K562 (cell line): Measurements from ENCODE around the gene ZDHHC12. TPM values are rescaled to one million over a fixed set of nuclear protein-coding genes. Genes with fewer than 3 reads are reported as not detected.

Experiments used
- ATAC-seq: fragments of 200-7000 bp; cut with Tn5 transposase; 3 replicates; pipeline ENCODE4 v1.9.1; 2020; ENCODE audit warnings: moderate library complexity
- BruUV-seq: library from RNA; stranded (reverse); fragments of 400-500 nt; replicated peaks from 2 replicates; lab custom pipeline; 2021; lab: Mats Ljungman, UMichigan
- CTCF ChIA-PET: fragments of 300-600 bp; formaldehyde crosslinking; extraction: SDS; loops from one replicate; lab custom pipeline; 2021; ENCODE audit warnings: low intra/inter-chr PET ratio; lab: Yijun Ruan, JAX
- POLR2A ChIA-PET: fragments of 300-600, 350-650 bp; sonication (Branson Sonifier 250); formaldehyde crosslinking; extraction: SDS; loops from one replicate; lab custom pipeline; 2021; ENCODE audit warnings: antibody characterized with exemption, inconsistent platforms; lab: Yijun Ruan, JAX
- DNase-seq, 4 experiments: peaks; one replicate each; pipeline versions ENCODE4 v3.0.0 to v3.0.0-alpha.2; 2011 to 2018; ENCODE audit warnings: low spot score in 3 of 4, mixed read lengths in 3 of 4; ENCODE audit errors: extremely low read depth in 1 of 4
- FAIRE-seq: peaks from 2 replicates; lab custom pipeline; 2011; peaks lifted over from hg19 to GRCh38; lab: Jason Lieb, UNC
- H2AFZ ChIP-seq: 2 replicates; pipeline ENCODE4 v1.6.0; 2011; ENCODE audit warnings: low read depth, low read length, control low read depth, inconsistent platforms
- H3K27ac ChIP-seq: fragments of 200-600 bp; 3 replicates; pipeline ENCODE4 v1.8.0; 2011; ENCODE audit warnings: low read depth, mild to moderate bottlenecking, control low read depth, inconsistent platforms, low read length, moderate library complexity, mixed read lengths; ENCODE audit errors: extremely low read depth
- H3K27me3 ChIP-seq, 2 experiments: fragments of 300-600 bp in 1 of 2; 2 replicates in 1 of 2; 3 replicates in 1 of 2; pipeline versions ENCODE4 v1.6.0 to v1.8.0; 2011; ENCODE audit warnings: inconsistent platforms in 2 of 2, low read length in 2 of 2, mild to moderate bottlenecking in 1 of 2, mixed read lengths in 1 of 2, moderate library complexity in 1 of 2; ENCODE audit not compliant: control insufficient read depth in 2 of 2, insufficient read depth in 2 of 2
- H3K36me3 ChIP-seq: fragments of 300-600 bp; 3 replicates; pipeline ENCODE4 v1.8.0; 2011; ENCODE audit warnings: mild to moderate bottlenecking, low read length, inconsistent platforms; ENCODE audit not compliant: control insufficient read depth, insufficient read depth
- H3K4me1 ChIP-seq, 2 experiments: fragments of 200-600 bp in 1 of 2; replicated peaks in 1 of 2; 2 replicates in 1 of 2; 3 replicates in 1 of 2; pipeline versions ENCODE4 v1.5.1 to v1.8.0; 2011; ENCODE audit warnings: inconsistent platforms in 2 of 2, low read length in 2 of 2, mild to moderate bottlenecking in 1 of 2, mixed read lengths in 1 of 2, moderate library complexity in 1 of 2; ENCODE audit not compliant: control insufficient read depth in 2 of 2, insufficient read depth in 2 of 2
- H3K4me2 ChIP-seq: 2 replicates; pipeline ENCODE4 v1.6.1; 2011; ENCODE audit warnings: low read length, control low read depth, inconsistent platforms, mixed read lengths; ENCODE audit not compliant: insufficient read depth
- H3K4me3 ChIP-seq: fragments of 200-600 bp; sonication (generic), shearing (Covaris generic); 2 replicates; pipeline ENCODE4 v1.5.1; 2016; ENCODE audit warnings: control low read depth, inconsistent platforms
- H3K79me2 ChIP-seq: fragments of 200-600 bp; 3 replicates; pipeline ENCODE4 v1.8.0; 2011; ENCODE audit warnings: low read length, inconsistent platforms; ENCODE audit not compliant: control insufficient read depth, insufficient read depth
- H3K9ac ChIP-seq, 2 experiments: 2 replicates each; pipeline versions ENCODE4 v1.6.0 to v1.6.1; 2011; ENCODE audit warnings: low read depth in 2 of 2, low read length in 2 of 2, control low read depth in 1 of 2, inconsistent platforms in 1 of 2, mild to moderate bottlenecking in 1 of 2, mixed read lengths in 1 of 2; ENCODE audit not compliant: insufficient read depth in 1 of 2
- H3K9me1 ChIP-seq: one replicate; pipeline ENCODE4 v1.6.0; 2011; ENCODE audit warnings: inconsistent platforms, mild to moderate bottlenecking, low read length, moderate library complexity; ENCODE audit not compliant: control insufficient read depth, insufficient read depth
- H3K9me3 ChIP-seq: replicated peaks from 2 replicates; pipeline ENCODE4 v1.5.1; 2011; ENCODE audit warnings: low read depth, low read length, inconsistent platforms; ENCODE audit not compliant: control insufficient read depth, insufficient read depth
- H4K20me1 ChIP-seq: replicated peaks from 2 replicates; pipeline ENCODE4 v1.6.1; 2011; ENCODE audit warnings: low read length, inconsistent platforms, mixed read lengths; ENCODE audit not compliant: control insufficient read depth, insufficient read depth
- CBFA2T3 ChIP-seq: fragments of 450-650 bp; IDR thresholded peaks from 2 replicates; pipeline ENCODE4 v1.6.1; 2017
- CHD2 ChIP-seq: IDR thresholded peaks from 2 replicates; pipeline ENCODE4 v1.6.1; 2011; ENCODE audit warnings: low read depth, low read length
- CREB5 ChIP-seq: fragments of 250-450 bp; sonication (Bioruptor Pico); IDR thresholded peaks from 2 replicates; pipeline ENCODE4 v1.5.0; 2020; ENCODE audit warnings: mild to moderate bottlenecking
- CXXC5 ChIP-seq: fragments of 250-450 bp; sonication (Bioruptor Pico); IDR thresholded peaks from 2 replicates; pipeline ENCODE4 v1.8.0; 2022; ENCODE audit warnings: inconsistent platforms, mild to moderate bottlenecking, moderate library complexity
- ELF1 ChIP-seq: fragments of 200-800 bp; sonication (Bioruptor generic); IDR thresholded peaks from 2 replicates; pipeline ENCODE4 v1.6.1; 2016; ENCODE audit warnings: missing genetic modification characterization, missing compliant biosample characterization
- ETV1 ChIP-seq: fragments of 450-650 bp; conservative IDR thresholded peaks from 2 replicates; pipeline ENCODE4 v1.6.1; 2016; ENCODE audit warnings: missing genetic modification characterization, control low read depth, low read depth, missing compliant biosample characterization
- GTF2A2 ChIP-seq: IDR thresholded peaks from 2 replicates; pipeline ENCODE4 v1.6.1; 2016; ENCODE audit warnings: mild to moderate bottlenecking, missing genetic modification characterization, missing compliant biosample characterization
- MCM7 ChIP-seq, 2 experiments: fragments of 450-650 bp; IDR thresholded peaks; 2 replicates each; pipeline ENCODE4 v1.6.1; 2016 to 2018
- STAG1 ChIP-seq: sonication (generic); formaldehyde crosslinking; IDR thresholded peaks from 2 replicates; pipeline ENCODE4 v1.5.0; 2020; ENCODE audit warnings: missing genetic modification reagents, borderline replicate concordance
- TAF7 ChIP-seq: fragments of 450-650 bp; IDR thresholded peaks from 2 replicates; pipeline ENCODE4 v1.6.1; 2016; ENCODE audit warnings: missing genetic modification characterization, missing compliant biosample characterization
- TCF15 ChIP-seq: fragments of 250-450 bp; sonication (Bioruptor Pico); IDR thresholded peaks from 2 replicates; pipeline ENCODE4 v1.8.0; 2022; ENCODE audit warnings: moderate library complexity, mild to moderate bottlenecking, inconsistent platforms
- TCF3 ChIP-seq: sonication (generic); formaldehyde crosslinking; IDR thresholded peaks from 2 replicates; pipeline ENCODE4 v1.4.0; 2020; ENCODE audit warnings: mild to moderate bottlenecking, missing genetic modification reagents
- WHSC1 ChIP-seq: IDR thresholded peaks from one replicate; pipeline ENCODE4 v1.6.1; 2012; ENCODE audit warnings: low read length, control low read depth, inconsistent platforms
- ZFX ChIP-seq: sonication (generic); formaldehyde crosslinking; IDR thresholded peaks from 2 replicates; pipeline ENCODE4 v1.8.0; 2022; ENCODE audit warnings: mild to moderate bottlenecking, missing genetic modification reagents, moderate library complexity
- ZNF175 ChIP-seq: fragments of 200-800 bp; sonication (Bioruptor generic); IDR thresholded peaks from 2 replicates; pipeline ENCODE4 v1.6.1; 2016; ENCODE audit warnings: low read depth, mild to moderate bottlenecking, missing genetic modification characterization, missing compliant biosample characterization
- ZNF224 ChIP-seq: sonication (generic); formaldehyde crosslinking; IDR thresholded peaks from 2 replicates; pipeline ENCODE4 v1.8.0; 2022; ENCODE audit warnings: mild to moderate bottlenecking, missing genetic modification reagents
- ZNF695 ChIP-seq: fragments of 450-650 bp; formaldehyde crosslinking; IDR thresholded peaks from 2 replicates; pipeline ENCODE4 v1.4.0; 2020; ENCODE audit warnings: mild to moderate bottlenecking, moderate library complexity
- WGBS: fragments of 100-300 bp; shearing (Covaris generic); methylation state at CpG from one replicate; pipeline ENCODE4 v1.1.6; 2016; ENCODE audit warnings: low coverage, mixed read lengths; ENCODE audit not compliant: insufficient coverage; ENCODE audit errors: missing lambda C conversion rate; 5-methylcytosine and 5-hydroxymethylcytosine counted together
- in situ Hi-C: fragments of 300-500 bp; cut with MboI; formaldehyde crosslinking; loops from 4 replicates; pipeline ENCODE4 v1.15.0; 2018; ENCODE audit warnings: inconsistent platforms, mixed read lengths
- intact Hi-C: fragments of 100-400 bp; cut with micrococcal nuclease; formaldehyde crosslinking; loops from 2 replicates; pipeline ENCODE4 v1.14.2; 2022
- polyA plus RNA-seq, 8 experiments: library from polyadenylated mRNA; depleted of rRNA in 4 of 8; stranded (reverse) in 5 of 8; unstranded in 3 of 8; fragments of >200 nt; fragmentation: Nextera tagmentation in 2 of 8; fragmentation: Illumina TruSeq in 1 of 8; extraction: Ambion mirVana in 2 of 8; extraction: Trizol in 1 of 8; gene quantifications; 2 replicates each; pipeline versions ENCODE4 v1.2.1 to v1.2.3, GENCODE V29; 2011 to 2014; ENCODE audit warnings: inconsistent platforms in 1 of 8, missing spikeins in 1 of 8
- total RNA-seq, 7 experiments: library from RNA; depleted of rRNA in 6 of 7; stranded (reverse); fragments of >200 nt in 6 of 7; fragmentation: Illumina TruSeq in 2 of 7; extraction: Trizol in 2 of 7; gene quantifications; 2 replicates each; pipeline versions ENCODE4 v1.2.1 to v1.2.3, GENCODE V29; 2011 to 2021; ENCODE audit warnings: low replicate concordance in 1 of 7
- TF ChIP-seq, protein P1 (sequence below): sonication (generic); formaldehyde crosslinking; IDR thresholded peaks from 2 replicates; pipeline ENCODE4 v1.8.0; 2022; ENCODE audit warnings: missing genetic modification reagents, mild to moderate bottlenecking, borderline replicate concordance
- TF ChIP-seq, protein P2 (sequence below): sonication (generic); formaldehyde crosslinking; IDR thresholded peaks from 2 replicates; pipeline ENCODE4 v1.8.1; 2023; ENCODE audit warnings: mild to moderate bottlenecking, missing genetic modification reagents, moderate library complexity
- TF ChIP-seq, protein P3 (sequence below), 2 experiments: fragments of 450-650 bp in 1 of 2; sonication (generic) in 1 of 2; formaldehyde crosslinking; conservative IDR thresholded peaks; 2 replicates each; pipeline versions ENCODE4 v1.4.0 to v1.8.1; 2020 to 2022; ENCODE audit warnings: mild to moderate bottlenecking in 1 of 2, missing genetic modification reagents in 1 of 2

Gene ZDHHC12
- total and polyA plus RNA-seq, 9 of the 15 experiments (the other 6 are each of a cell fraction or from before 2014, with no cell fraction given): 0.21 to 38.0 (median 13.8) TPM

GRCh38 chr9:128768606-128769005, 44.7 kb upstream of the ZDHHC12 start:
- 0 out of 2 replicates have a peak overlapping the region, but pooled peaks have one; percentile 19 for H2AFZ ChIP-seq
- BruUV-seq: no TSS peak
- no peak overlapping the region for H3K4me3 ChIP-seq
- H3K79me2 ChIP-seq: peaks cover 21% of the 10 kb centered on the region
- H3K9ac ChIP-seq: peak overlapping the region; percentile 34 to 82; a peak in 3 of 4 replicates
- ChIA-PET CTCF (no interaction called here), POLR2A (interaction anchor here (0.6 to 2.1 kb wide), 3 partner anchors 18 to 332 kb away, joined by 4 read pairs; no protein-coding TSS in a partner anchor)
- H3K4me2 ChIP-seq: peak overlapping the region; percentile 47
- in situ Hi-C loops: no loop called here
- peak in 2 of 4 experiments; percentile 36 to 41 for DNase-seq
- peaks cover 13 to 18% of the 10 kb centered on the region in 2 experiments; a peak in 4 of 5 replicates for H3K4me1 ChIP-seq
- FAIRE-seq: no peak
- peaks cover 5% of the 10 kb centered on the region; the same call in 1 of the 3 replicates for H3K36me3 ChIP-seq
- ATAC-seq: no peak
- no peaks in the 10 kb centered on the region for H3K9me3 ChIP-seq
- peak overlapping the region; percentile 43; the same call in 1 of the 3 replicates for H3K27ac ChIP-seq
- intact Hi-C loops: no loop called here
- no peaks in the 10 kb centered on the region for H3K27me3 ChIP-seq
- no peaks in the 10 kb centered on the region for H4K20me1 ChIP-seq
- WGBS: 39% methylated on average over 6 of the region's 6 CpGs
- no peaks in the 10 kb centered on the region for H3K9me1 ChIP-seq
- TF ChIP-seq, protein P1, sequence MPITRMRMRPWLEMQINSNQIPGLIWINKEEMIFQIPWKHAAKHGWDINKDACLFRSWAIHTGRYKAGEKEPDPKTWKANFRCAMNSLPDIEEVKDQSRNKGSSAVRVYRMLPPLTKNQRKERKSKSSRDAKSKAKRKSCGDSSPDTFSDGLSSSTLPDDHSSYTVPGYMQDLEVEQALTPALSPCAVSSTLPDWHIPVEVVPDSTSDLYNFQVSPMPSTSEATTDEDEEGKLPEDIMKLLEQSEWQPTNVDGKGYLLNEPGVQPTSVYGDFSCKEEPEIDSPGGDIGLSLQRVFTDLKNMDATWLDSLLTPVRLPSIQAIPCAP (CRISPR knock-in tag): no peak
- no peak for TF ChIP-seq WHSC1
- peak; percentile 31; the same call in 1 of the 2 replicates for TF ChIP-seq ELF1 (tag)
- no peak for TF ChIP-seq GTF2A2 (tag)
- TF ChIP-seq CHD2: no peak
- TF ChIP-seq ZFX (CRISPR knock-in tag): peak; percentile 45; the same call in 1 of the 2 replicates
- TF ChIP-seq TCF15 (CRISPR knock-in tag): no peak
- no peak for TF ChIP-seq ZNF175 (CRISPR knock-in tag)
- 0 out of 2 replicates have a peak, but pooled peaks have one; percentile 23 for TF ChIP-seq TCF3 (CRISPR knock-in tag)
- TF ChIP-seq ZNF695: no peak
- TF ChIP-seq, protein P2, sequence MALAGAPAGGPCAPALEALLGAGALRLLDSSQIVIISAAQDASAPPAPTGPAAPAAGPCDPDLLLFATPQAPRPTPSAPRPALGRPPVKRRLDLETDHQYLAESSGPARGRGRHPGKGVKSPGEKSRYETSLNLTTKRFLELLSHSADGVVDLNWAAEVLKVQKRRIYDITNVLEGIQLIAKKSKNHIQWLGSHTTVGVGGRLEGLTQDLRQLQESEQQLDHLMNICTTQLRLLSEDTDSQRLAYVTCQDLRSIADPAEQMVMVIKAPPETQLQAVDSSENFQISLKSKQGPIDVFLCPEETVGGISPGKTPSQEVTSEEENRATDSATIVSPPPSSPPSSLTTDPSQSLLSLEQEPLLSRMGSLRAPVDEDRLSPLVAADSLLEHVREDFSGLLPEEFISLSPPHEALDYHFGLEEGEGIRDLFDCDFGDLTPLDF (CRISPR knock-in tag): no peak
- no peak for TF ChIP-seq TAF7 (tag)
- TF ChIP-seq CXXC5 (CRISPR knock-in tag): peak; percentile 27; the same call in 1 of the 2 replicates
- no peak for TF ChIP-seq CREB5
- TF ChIP-seq ZNF224 (CRISPR knock-in tag): no peak
- no peak for TF ChIP-seq MCM7 (IDR thresholded peaks at IDR 0.05)
- TF ChIP-seq, protein P3, sequence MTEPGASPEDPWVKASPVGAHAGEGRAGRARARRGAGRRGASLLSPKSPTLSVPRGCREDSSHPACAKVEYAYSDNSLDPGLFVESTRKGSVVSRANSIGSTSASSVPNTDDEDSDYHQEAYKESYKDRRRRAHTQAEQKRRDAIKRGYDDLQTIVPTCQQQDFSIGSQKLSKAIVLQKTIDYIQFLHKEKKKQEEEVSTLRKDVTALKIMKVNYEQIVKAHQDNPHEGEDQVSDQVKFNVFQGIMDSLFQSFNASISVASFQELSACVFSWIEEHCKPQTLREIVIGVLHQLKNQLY (CRISPR knock-in tag; conservative IDR thresholded peaks at IDR 0.05): no peak
- TF ChIP-seq ETV1: 0 out of 2 replicates have a peak, but pooled peaks have one; percentile 16
- no peak for TF ChIP-seq STAG1 (CRISPR knock-in tag)
- 0 out of 2 replicates have a peak, but pooled peaks have one; percentile 2 for TF ChIP-seq CBFA2T3
